HepG2 (cell line): Measurements from ENCODE around the gene BABAM1. TPM values are rescaled to one million over a fixed set of nuclear protein-coding genes. Genes with fewer than 3 reads are reported as not detected.
A peak's percentile ranks its signal among the peaks of the same experiment; 100 is the strongest.

Experiments used
- ARNT ChIP-seq: fragments of 450-650 bp; IDR thresholded peaks from 2 replicates; pipeline ENCODE4 v1.6.1; 2017
- ETS1 ChIP-seq: sonication (generic); formaldehyde crosslinking; IDR thresholded peaks from 2 replicates; pipeline ENCODE4 v1.4.0; 2020; ENCODE audit warnings: missing genetic modification reagents
- FOSL1 ChIP-seq: sonication (generic); formaldehyde crosslinking; IDR thresholded peaks from 2 replicates; pipeline ENCODE4 v1.9.0; 2021; ENCODE audit warnings: missing genetic modification reagents, borderline replicate concordance
- FOXJ3 ChIP-seq: sonication (generic); formaldehyde crosslinking; IDR thresholded peaks from 2 replicates; pipeline ENCODE4 v1.4.0; 2020; ENCODE audit warnings: missing genetic modification reagents, mild to moderate bottlenecking, borderline replicate concordance
- HOXA5 ChIP-seq: sonication (generic); formaldehyde crosslinking; IDR thresholded peaks from 2 replicates; pipeline ENCODE4 v1.4.0; 2020; ENCODE audit warnings: missing genetic modification reagents
- IKZF1 ChIP-seq: fragments of 450-650 bp; IDR thresholded peaks from 2 replicates; pipeline ENCODE4 v1.7.1; 2016
- KLF11 ChIP-seq: IDR thresholded peaks from 2 replicates; pipeline ENCODE4 v1.6.1; 2016; ENCODE audit warnings: missing compliant biosample characterization
- MEIS2 ChIP-seq: sonication (generic); formaldehyde crosslinking; IDR thresholded peaks from 2 replicates; pipeline ENCODE4 v1.9.0; 2021; ENCODE audit warnings: mild to moderate bottlenecking, missing genetic modification reagents
- MIER3 ChIP-seq: IDR thresholded peaks from 2 replicates; pipeline ENCODE4 v1.6.1; 2016; ENCODE audit warnings: missing compliant biosample characterization, borderline replicate concordance
- PLRG1 ChIP-seq: fragments of 450-650 bp; conservative IDR thresholded peaks from 2 replicates; pipeline ENCODE4 v1.6.1; 2016
- SMARCE1 ChIP-seq: fragments of 450-650 bp; IDR thresholded peaks from 2 replicates; pipeline ENCODE4 v1.6.1; 2017; ENCODE audit warnings: borderline replicate concordance
- ZFP1 ChIP-seq: IDR thresholded peaks from 2 replicates; pipeline ENCODE4 v1.6.1; 2016
- ZFP36 ChIP-seq: fragments of 150-350 bp; IDR thresholded peaks from 2 replicates; pipeline ENCODE4 v1.6.1; 2018; ENCODE audit warnings: borderline replicate concordance, low read length, low read depth; ENCODE audit not compliant: partially characterized antibody
- ZMYM3 ChIP-seq: sonication (generic); formaldehyde crosslinking; IDR thresholded peaks from 2 replicates; pipeline ENCODE4 v1.5.1; 2020; ENCODE audit warnings: mild to moderate bottlenecking, missing genetic modification reagents
- ZNF331 ChIP-seq: sonication (generic); formaldehyde crosslinking; IDR thresholded peaks from 2 replicates; pipeline ENCODE4 v1.4.0; 2020; ENCODE audit warnings: missing genetic modification reagents
- ZNF510 ChIP-seq: sonication (generic); formaldehyde crosslinking; IDR thresholded peaks from 2 replicates; pipeline ENCODE4 v1.4.0; 2020; ENCODE audit warnings: low read depth, mild to moderate bottlenecking, missing genetic modification reagents
- ZNF770 ChIP-seq: sonication (generic); formaldehyde crosslinking; IDR thresholded peaks from 2 replicates; pipeline ENCODE4 v1.5.0; 2020; ENCODE audit warnings: mild to moderate bottlenecking, missing genetic modification reagents
- ZNF788 ChIP-seq: sonication (generic); formaldehyde crosslinking; IDR thresholded peaks from 2 replicates; pipeline ENCODE4 v1.5.0; 2020; ENCODE audit warnings: mild to moderate bottlenecking, missing genetic modification reagents, borderline replicate concordance
- ZSCAN30 ChIP-seq: sonication (generic); formaldehyde crosslinking; IDR thresholded peaks from 2 replicates; pipeline ENCODE4 v1.5.0; 2020; ENCODE audit warnings: mild to moderate bottlenecking, missing genetic modification reagents
- ZSCAN9 ChIP-seq: IDR thresholded peaks from 2 replicates; pipeline ENCODE4 v1.6.1; 2016; ENCODE audit warnings: borderline replicate concordance
- polyA plus RNA-seq, 8 experiments: library from polyadenylated mRNA; depleted of rRNA in 3 of 8; stranded (reverse) in 7 of 8; unstranded in 1 of 8; fragments of >200 nt; fragmentation: Illumina TruSeq in 4 of 8; extraction: Trizol in 4 of 8; gene quantifications; 2 replicates each; pipeline versions ENCODE4 v1.2.1 to v1.2.3, GENCODE V29; 2011 to 2016; ENCODE audit warnings: low read depth in 4 of 8, missing spikeins in 1 of 8, mixed read lengths in 1 of 8; ENCODE audit not compliant: insufficient read depth in 1 of 8
- total RNA-seq, 5 experiments: library from RNA; depleted of rRNA; stranded (reverse); fragments of >200 nt; fragmentation: Illumina TruSeq; extraction: Trizol; gene quantifications; 2 replicates each; pipeline ENCODE4 v1.2.3, GENCODE V29; 2016; ENCODE audit warnings: low read depth in 1 of 5
- TF ChIP-seq, protein P1 (sequence below): sonication (generic); formaldehyde crosslinking; IDR thresholded peaks from 2 replicates; pipeline ENCODE4 v1.4.0; 2020; ENCODE audit warnings: missing genetic modification reagents
- TF ChIP-seq, protein P2 (sequence below): sonication (generic); formaldehyde crosslinking; IDR thresholded peaks from 2 replicates; pipeline ENCODE4 v1.8.0; 2022; ENCODE audit warnings: mild to moderate bottlenecking, missing genetic modification reagents, moderate library complexity
- TF ChIP-seq, protein P3 (sequence below): sonication (generic); formaldehyde crosslinking; IDR thresholded peaks from 2 replicates; pipeline ENCODE4 v1.5.0; 2020; ENCODE audit warnings: mild to moderate bottlenecking, missing genetic modification reagents, moderate library complexity

Gene BABAM1
- total and polyA plus RNA-seq, 2 of the 13 experiments (the other 11 are each of a cell fraction or from before 2014, with no cell fraction given) = 70.0 to 82.0 TPM

DNA sequence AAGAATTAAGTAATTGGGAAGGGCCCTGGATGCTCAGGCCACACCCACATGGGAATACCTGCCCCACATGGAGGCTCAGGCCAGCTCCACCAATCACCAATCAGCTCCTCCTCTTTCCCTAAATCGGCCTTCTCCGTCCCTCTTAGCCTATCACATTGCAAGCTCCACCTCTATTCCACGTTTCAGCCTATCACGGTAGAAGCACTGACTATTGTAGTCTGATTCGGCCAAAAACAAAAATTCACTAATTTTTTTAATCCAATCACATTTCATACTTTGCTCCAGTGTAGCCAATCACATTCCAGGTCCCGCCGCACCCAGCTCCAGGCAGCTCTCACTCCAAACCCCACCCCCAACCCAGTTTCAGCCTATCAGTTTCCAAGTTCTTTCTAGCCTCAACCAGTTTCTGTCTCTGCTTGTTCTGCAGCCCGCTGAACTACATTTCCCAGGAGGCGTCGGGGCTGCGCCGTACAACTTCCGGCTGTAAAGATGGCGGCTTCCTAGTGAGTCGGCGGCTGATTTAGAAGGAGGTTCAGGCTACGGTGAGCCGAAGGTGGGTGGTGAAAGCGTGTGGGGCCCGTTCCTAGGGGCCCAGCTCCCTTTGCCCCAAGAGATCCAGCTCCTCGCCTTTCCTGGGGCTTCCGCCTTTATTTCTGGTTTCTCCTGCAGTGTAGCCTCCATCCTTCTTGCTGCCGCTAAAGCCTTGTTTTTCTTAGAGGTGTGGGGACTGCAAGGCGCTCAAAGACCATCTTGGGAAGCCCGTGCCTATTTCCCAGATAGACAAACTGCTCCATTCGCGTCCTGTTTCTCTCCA lies at the start of gene BABAM1 (continued):
- no peak for TF ChIP-seq ETS1 (CRISPR knock-in tag)
- TF ChIP-seq, protein P1, sequence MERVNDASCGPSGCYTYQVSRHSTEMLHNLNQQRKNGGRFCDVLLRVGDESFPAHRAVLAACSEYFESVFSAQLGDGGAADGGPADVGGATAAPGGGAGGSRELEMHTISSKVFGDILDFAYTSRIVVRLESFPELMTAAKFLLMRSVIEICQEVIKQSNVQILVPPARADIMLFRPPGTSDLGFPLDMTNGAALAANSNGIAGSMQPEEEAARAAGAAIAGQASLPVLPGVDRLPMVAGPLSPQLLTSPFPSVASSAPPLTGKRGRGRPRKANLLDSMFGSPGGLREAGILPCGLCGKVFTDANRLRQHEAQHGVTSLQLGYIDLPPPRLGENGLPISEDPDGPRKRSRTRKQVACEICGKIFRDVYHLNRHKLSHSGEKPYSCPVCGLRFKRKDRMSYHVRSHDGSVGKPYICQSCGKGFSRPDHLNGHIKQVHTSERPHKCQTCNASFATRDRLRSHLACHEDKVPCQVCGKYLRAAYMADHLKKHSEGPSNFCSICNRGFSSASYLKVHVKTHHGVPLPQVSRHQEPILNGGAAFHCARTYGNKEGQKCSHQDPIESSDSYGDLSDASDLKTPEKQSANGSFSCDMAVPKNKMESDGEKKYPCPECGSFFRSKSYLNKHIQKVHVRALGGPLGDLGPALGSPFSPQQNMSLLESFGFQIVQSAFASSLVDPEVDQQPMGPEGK (CRISPR knock-in tag) = 0 out of 2 replicates have a peak, but pooled peaks have one; percentile 15
- no peak; the same call in 1 of the 2 replicates for TF ChIP-seq ZNF331 (CRISPR knock-in tag)
- peak; percentile 74; the same call in 1 of the 2 replicates for TF ChIP-seq MIER3
- TF ChIP-seq ZSCAN9 (CRISPR knock-in tag) = peak; percentile 72
- TF ChIP-seq ZNF788 = peak; percentile 71; the same call in 1 of the 2 replicates
- no peak for TF ChIP-seq SMARCE1
- TF ChIP-seq ARNT = no peak
- no peak for TF ChIP-seq FOSL1 (CRISPR knock-in tag)
- 0 out of 2 replicates have a peak, but pooled peaks have one; percentile 40 for TF ChIP-seq ZNF770 (CRISPR knock-in tag)
- peak; percentile 34; the same call in 1 of the 2 replicates for TF ChIP-seq ZNF510
- no peak for TF ChIP-seq FOXJ3 (CRISPR knock-in tag)
- TF ChIP-seq IKZF1 = no peak
- no peak for TF ChIP-seq ZSCAN30 (CRISPR knock-in tag)
- no peak for TF ChIP-seq ZMYM3 (CRISPR knock-in tag)
- no peak for TF ChIP-seq PLRG1
- no peak for TF ChIP-seq ZFP1 (CRISPR knock-in tag)
- TF ChIP-seq, protein P2, sequence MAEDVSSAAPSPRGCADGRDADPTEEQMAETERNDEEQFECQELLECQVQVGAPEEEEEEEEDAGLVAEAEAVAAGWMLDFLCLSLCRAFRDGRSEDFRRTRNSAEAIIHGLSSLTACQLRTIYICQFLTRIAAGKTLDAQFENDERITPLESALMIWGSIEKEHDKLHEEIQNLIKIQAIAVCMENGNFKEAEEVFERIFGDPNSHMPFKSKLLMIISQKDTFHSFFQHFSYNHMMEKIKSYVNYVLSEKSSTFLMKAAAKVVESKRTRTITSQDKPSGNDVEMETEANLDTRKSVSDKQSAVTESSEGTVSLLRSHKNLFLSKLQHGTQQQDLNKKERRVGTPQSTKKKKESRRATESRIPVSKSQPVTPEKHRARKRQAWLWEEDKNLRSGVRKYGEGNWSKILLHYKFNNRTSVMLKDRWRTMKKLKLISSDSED (CRISPR knock-in tag) = no peak
- TF ChIP-seq, protein P3, sequence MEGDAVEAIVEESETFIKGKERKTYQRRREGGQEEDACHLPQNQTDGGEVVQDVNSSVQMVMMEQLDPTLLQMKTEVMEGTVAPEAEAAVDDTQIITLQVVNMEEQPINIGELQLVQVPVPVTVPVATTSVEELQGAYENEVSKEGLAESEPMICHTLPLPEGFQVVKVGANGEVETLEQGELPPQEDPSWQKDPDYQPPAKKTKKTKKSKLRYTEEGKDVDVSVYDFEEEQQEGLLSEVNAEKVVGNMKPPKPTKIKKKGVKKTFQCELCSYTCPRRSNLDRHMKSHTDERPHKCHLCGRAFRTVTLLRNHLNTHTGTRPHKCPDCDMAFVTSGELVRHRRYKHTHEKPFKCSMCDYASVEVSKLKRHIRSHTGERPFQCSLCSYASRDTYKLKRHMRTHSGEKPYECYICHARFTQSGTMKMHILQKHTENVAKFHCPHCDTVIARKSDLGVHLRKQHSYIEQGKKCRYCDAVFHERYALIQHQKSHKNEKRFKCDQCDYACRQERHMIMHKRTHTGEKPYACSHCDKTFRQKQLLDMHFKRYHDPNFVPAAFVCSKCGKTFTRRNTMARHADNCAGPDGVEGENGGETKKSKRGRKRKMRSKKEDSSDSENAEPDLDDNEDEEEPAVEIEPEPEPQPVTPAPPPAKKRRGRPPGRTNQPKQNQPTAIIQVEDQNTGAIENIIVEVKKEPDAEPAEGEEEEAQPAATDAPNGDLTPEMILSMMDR = no peak
- no peak for TF ChIP-seq MEIS2 (CRISPR knock-in tag)
- peak; percentile 24; the same call in 1 of the 2 replicates for TF ChIP-seq HOXA5 (CRISPR knock-in tag)
- peak; percentile 55; the same call in 1 of the 2 replicates for TF ChIP-seq KLF11 (CRISPR knock-in tag)
- TF ChIP-seq ZFP36 = no peak
